HG02943 (cell line): ENCODE measurements around the gene SF3A2.

ENCODE experiments used
- ATAC-seq: cut with Tn5 transposase; IDR thresholded peaks from one replicate; pipeline ENCODE4 v1.9.1; 2021; ENCODE audit warnings: mild to moderate bottlenecking, low read depth, moderate library complexity; ENCODE audit not compliant: unreplicated experiment

SF3A2 gene

DNA sequence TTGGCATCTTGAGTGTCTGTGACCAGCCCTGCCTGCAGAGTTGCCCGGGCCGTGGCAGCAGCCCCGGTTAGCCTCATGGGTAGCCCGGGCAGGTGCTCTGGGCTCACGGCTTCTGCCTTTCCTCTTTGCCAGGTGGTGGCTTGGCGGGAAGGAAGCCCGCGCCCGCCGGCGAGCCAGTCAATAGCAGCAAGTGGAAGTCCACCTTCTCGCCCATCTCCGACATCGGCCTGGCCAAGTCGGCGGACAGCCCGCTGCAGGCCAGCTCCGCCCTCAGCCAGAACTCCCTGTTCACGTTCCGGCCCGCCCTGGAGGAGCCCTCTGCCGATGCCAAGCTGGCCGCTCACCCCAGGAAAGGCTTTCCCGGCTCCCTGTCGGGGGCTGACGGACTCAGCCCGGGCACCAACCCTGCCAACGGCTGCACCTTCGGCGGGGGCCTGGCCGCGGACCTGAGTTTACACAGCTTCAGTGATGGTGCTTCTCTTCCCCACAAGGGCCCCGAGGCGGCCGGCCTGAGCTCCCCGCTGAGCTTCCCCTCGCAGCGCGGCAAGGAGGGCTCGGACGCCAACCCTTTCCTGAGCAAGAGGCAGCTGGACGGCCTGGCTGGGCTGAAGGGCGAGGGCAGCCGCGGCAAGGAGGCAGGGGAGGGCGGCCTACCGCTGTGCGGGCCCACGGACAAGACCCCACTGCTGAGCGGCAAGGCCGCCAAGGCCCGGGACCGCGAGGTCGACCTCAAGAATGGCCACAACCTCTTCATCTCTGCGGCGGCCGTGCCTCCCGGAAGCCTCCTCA, 10.4 kb upstream of the SF3A2 start:
- no peak for ATAC-seq

DNA sequence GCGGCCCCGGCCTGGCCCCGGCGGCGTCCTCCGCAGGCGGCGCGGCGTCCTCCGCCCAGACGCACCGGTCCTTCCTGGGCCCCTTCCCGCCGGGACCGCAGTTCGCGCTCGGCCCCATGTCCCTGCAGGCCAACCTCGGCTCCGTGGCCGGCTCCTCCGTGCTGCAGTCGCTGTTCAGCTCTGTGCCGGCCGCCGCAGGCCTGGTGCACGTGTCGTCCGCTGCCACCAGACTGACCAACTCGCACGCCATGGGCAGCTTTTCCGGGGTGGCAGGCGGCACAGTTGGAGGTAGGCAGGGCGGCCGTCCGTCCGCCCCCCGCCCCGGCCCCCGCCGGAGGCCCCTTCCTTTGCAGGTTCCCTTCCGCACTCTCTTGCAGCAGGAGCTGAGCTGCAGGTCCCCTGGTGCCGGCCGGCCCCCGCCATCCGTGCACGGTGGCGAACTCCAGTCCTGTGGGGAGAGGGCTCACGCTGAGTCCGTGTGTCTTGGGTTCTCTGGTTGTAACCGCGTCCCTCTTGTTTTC, 9.7 kb upstream of the SF3A2 start:
- no peak for ATAC-seq

GRCh38 chr19:2227415-2228156, 9.0 kb upstream of the SF3A2 start:
- no peak for ATAC-seq

DNA sequence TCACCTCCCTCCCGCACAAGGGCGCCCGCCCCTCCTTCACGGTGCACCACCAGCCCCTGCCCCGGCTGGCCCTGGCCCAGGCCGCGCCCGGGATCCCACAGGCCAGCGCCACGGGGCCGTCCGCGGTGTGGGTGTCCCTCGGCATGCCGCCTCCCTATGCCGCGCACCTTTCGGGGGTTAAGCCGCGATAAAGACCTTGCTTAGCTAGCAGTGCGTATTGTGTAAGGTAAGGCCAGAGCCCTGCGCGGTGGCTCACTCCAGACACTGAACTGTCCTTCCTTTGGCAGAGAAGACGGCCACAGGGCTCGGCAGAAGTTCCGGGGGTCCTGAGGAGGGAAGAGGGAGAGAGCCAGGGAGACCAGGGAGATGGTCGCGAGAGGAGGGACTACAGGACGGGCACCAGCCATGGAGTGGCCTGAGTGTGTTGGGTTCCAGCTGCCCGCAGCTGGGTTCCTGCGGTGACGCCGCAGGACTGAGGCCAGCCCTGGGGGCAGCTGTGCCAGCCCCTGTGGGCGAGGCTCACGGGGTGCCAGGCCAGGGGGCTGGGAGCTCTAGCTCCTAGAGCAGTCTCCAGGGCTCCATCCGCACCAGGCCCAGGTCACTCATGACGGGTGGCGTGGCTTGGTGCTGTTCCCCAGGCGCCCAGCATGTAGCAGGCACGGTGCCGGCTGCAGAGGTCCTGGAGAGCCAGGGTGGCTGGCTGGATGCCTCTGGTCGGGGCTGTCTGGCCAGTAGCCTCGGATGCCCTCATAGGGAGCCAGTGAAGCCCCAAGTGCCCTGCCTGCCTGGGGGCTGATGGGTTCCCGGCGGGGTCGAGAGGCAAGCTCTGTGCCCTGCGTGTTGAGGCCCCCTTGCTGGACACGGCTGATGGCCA, 8.2 kb upstream of the SF3A2 start:
- no peak for ATAC-seq

DNA sequence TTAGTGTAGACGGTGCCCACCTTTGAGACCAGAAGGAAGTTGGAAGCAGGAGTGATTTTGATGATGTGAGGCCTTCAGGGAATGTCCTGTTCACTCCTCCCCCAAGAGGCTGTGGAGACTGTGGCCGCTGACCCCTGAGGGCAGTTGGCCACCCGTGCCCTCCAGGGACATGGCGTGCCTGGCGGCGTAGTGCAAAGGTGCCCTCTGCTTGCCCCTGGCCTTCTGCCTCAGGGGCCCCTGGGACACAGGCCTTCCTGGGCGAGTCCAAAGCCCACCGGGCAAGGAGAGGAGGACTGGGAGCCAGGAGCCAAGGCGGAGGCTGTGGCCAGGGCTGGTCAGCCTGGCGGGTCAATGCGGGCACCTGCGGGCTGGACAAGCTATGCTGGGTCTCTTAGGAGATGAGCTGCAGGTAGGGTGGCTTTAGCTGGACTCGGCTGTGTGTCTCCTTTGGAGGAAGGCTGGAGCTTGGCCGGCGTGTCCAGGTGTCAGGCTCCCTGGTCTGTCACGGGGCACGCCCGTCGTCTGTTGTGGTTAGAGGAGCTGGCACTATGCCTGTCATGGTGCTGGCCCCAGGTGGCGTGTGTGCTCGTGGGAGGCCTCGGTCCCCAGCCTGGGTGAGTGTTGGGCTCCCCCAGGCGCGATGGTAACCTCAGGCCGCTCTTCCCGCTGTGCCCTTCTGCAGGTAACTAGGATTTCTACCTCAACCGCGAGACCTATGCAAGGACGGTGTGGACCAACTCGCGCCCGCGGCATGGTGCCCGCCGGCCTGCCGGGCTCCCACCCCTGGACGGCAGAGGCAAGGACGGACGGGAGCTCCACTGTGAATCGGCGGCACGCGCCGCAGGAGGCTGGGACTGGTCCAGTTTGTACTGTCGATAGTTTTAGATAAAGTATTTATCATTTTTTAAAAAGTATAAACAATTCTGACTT, 7.3 kb upstream of the SF3A2 start:
- no peak for ATAC-seq

- ATAC-seq: no peak
These were observed 6.5 kb upstream of the SF3A2 start for GRCh38 chr19:2230033-2230531.

DNA sequence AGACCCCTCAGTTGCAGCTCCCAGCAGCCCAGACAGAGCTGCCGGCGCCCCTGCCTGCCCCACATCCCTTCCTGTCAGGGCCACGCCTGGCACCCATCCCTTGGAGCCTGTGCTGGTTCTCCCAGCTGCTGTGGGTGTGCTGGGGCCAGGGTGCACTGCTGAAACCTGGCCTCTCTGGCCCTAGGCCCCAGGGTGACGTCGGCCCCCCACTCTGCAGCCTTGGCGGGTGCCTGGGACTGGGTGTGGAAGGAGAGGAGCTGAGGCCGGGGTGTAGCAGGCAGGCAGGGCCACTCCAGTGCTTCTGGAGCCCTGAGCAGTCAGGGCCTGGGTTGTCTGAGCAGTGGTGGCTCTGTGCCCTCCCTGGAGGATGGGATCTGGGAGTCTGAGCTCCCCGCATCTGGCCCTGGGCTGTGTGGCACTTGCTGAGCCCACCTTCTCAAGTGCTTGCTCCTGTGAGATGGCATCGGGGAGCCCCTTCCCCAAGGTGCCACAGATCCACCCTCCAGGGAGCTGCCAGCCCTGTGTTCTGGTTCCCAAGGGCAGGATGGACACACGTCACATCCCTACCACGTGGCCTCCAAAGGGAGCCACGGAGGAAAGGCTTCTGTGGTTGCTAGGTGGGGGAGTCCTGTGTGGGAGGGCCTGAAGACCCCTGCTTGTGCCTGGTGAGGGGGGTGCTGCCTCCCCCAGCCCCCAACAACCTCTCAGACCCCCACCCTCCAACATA, 5.7 kb upstream of the SF3A2 start:
- ATAC-seq: no peak

GRCh38 chr19:2231621-2232221, 4.9 kb upstream of the SF3A2 start:
- no peak for ATAC-seq

DNA sequence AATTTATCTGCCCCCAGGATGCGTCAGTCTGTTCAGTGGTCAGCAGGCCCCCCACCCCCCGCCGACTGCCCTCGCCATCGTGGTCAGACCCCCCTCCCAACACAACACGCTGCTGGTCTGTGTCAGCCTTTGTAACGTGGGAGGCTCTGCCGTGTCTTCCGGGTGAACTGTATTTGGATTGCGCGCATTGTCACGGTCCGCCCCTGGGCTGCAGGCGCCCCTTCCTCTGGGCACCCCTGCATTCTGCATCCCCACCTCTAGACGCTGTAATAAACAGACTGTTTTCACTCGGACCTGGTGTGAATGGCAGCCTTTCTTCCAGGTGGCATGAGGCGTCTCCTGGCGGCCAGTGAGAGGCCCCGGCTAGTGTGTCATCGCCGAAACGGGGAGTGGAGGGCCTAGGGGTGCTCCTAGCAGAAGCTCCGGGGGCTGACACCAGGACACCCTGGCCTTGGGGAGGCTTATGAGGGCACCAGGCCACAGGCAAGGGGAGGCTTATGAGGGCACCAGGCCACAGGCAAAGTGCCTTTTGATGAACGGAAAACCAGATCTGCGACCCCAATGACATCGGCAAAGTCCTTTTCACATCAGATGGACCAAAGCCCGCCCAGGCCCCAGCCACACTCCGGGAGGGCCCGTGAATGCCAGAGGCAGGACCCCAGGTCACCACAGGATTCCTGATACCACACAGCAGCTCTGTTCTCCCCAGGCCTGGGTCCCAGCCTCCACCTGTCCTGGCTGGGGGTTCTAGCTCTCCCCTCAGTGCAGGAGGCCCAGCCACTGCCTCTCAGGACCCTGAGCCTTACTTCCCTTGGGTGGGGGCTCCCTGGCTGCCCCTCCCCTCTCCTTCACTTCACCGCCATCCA, 4.1 kb upstream of the SF3A2 start:
- no peak for ATAC-seq

DNA sequence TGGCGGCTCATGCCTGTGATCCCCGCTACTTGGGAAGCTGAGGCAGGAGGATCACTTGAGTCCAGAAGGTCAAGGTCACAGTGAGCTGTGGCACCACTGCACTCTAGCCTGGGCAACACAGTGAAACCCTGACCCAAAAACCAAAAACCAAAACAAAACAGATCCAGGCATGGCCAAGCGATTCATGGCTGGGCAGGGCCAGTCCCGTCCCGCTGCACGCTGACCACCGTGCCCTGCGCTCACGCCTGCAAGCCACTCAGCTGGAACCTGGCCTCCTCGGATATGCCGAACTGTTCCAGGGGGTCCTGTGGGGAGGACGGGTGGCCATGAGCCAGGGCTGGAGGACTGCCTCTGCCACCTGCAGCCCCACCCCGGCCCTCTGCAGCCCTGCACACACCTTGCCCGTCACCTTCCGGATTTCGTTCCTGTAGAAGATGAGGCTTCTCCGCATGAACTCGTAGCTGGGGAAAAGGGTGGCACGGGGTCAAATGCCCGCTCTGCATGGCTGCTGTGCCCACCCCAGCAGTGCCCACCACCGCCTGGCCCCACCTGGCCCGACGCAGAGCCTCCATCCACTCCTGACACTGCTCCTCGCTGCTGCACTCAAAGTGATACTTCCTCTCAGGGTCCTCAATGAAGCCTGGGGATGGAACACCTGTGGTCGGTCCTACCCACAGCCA, 2.9 kb upstream of the SF3A2 start:
- ATAC-seq: no peak

- no peak for ATAC-seq
These were observed 1.6 kb upstream of the SF3A2 start for GRCh38 chr19:2234996-2235380.

- no peak for ATAC-seq
These were observed 1.1 kb upstream of the SF3A2 start for GRCh38 chr19:2235381-2236063.

- no peak for ATAC-seq
These were observed 635 bp upstream of the SF3A2 start for GRCh38 chr19:2236064-2236313.

GRCh38 chr19:2237051-2237868, 636 bp downstream of the SF3A2 start:
- ATAC-seq: no peak

DNA sequence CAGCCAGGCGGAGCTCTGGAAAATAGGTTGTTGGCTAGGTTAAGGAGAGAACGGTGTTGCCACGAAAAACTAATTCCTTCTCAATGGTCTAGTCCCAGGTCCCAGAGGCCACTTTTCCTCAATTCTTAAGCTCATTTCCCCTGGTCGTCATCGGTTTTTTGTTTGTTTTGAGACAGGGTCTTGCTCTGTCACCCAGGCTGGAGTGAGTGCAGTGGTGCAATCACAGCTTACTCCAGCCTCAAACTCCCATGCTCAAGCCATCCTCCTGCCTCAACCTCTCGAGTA, 1.2 kb downstream of the SF3A2 start:
- no peak for ATAC-seq

DNA sequence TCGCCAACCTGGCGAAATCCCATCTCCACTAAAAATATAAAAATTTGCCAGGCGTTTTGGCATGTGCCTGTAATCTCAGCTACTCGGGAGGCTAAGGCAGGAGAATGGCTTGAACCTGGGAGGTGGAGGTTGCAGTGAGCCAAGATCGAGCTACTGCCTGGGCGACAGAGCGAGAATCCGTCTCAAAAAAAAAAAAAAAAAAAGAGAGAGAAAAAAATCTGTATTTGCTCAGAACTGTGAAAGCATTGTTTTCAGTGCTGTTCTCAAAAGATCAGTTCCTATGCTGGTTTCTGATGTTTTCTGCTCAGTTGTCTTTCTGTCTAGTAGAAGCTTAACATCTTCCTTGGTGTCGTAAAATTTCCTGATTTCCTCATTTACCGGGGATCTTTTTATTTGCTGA, 2.5 kb downstream of the SF3A2 start:
- ATAC-seq: no peak
